H1 (cell line): ENCODE measurements around the gene LSM7. TPM values are rescaled to one million over a fixed set of nuclear protein-coding genes. Genes with fewer than 3 reads are reported as not detected.

Experiments
- GTF2F1 ChIP-seq: IDR thresholded peaks from 2 replicates; pipeline ENCODE4 v1.6.1; 2012; ENCODE audit warnings: low read depth, low read length, improper control_type of control experiment, borderline replicate concordance
- HDAC2 ChIP-seq, 2 experiments: fragments of 300-600 bp in 1 of 2; sonication (generic) in 1 of 2; IDR thresholded peaks; 2 replicates each; pipeline ENCODE4 v1.6.1; 2011 to 2012; ENCODE audit warnings: low read depth in 2 of 2, low read length in 2 of 2, mild to moderate bottlenecking in 2 of 2, moderate library complexity in 2 of 2, borderline replicate concordance in 1 of 2, inconsistent platforms in 1 of 2
- RXRA ChIP-seq: IDR thresholded peaks from 2 replicates; pipeline ENCODE4 v1.6.1; 2011; ENCODE audit warnings: low read depth, mild to moderate bottlenecking, low read length, moderate library complexity; ENCODE audit not compliant: insufficient read depth
- TAF1 ChIP-seq: IDR thresholded peaks from 2 replicates; pipeline ENCODE4 v1.6.1; 2011; ENCODE audit warnings: mild to moderate bottlenecking, low read depth, low read length
- polyA plus RNA-seq, 7 experiments: library from polyadenylated mRNA; depleted of rRNA in 3 of 7; stranded (reverse) in 5 of 7; unstranded in 2 of 7; fragments of >200 nt in 5 of 7; fragments of 200-250 nt in 2 of 7; gene quantifications; 1 replicate in 5 of 7; 2 replicates in 1 of 7; 4 replicates in 1 of 7; pipeline versions ENCODE4 v1.2.1 to v1.2.3, GENCODE V29; 2011 to 2013; ENCODE audit warnings: missing spikeins in 2 of 7, mixed read lengths in 2 of 7
- total RNA-seq: library from RNA; stranded (reverse); fragmentation: NEBNext Ultra II Directional; extraction: Animal tissue kit (Norgen Biotek cat#: 25700); gene quantifications from 2 replicates; pipeline ENCODE4 v1.2.1, GENCODE V29; 2021

Gene LSM7
- total and polyA plus RNA-seq, 2 of the 8 experiments (the other 6 are each of a cell fraction or from before 2014, with no cell fraction given): 228 to 1,335 TPM

- TF ChIP-seq TAF1 (no peak), GTF2F1 (no peak), HDAC2 (IDR thresholded peaks at IDR 0.05; ENCODE audit: borderline replicate concordance in 1 of 2, low read depth in 2 of 2, low read length in 2 of 2) (no peak), RXRA (no peak)
Measured at GRCh38 chr19:2360833-2361232, 32.4 kb upstream of the LSM7 start (continued).
